Measurements from ENCODE around the gene GORASP2.

Gene GORASP2

GRCh38 chr2:170969872-170970496 lies 40.9 kb downstream of the GORASP2 start (continued):
- TF ChIP-seq ZNF366 (tag by site-specific recombination; conservative IDR thresholded peaks at IDR 0.05), result no peak

DNA sequence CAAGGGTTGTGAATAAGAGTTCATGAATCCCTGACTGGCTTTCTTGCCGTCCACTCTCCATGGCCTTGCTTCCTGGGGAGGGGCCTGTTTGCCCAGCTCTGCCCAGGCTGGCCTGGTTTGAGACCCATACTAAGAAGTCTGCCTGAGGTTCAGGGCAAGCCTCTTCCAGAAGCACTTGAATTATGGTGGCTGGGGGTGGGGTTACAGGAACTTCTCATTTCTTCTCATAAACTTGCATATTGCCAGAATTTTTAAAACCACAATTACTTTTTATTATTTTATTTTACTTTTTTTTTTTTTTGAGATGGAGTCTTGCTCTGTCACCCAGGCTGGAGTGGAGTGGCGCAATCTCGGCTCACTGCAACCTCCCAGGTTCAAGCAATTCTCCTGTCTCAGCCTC lies 42.0 kb downstream of the GORASP2 start:
- CTCF ChIA-PET, result interaction anchor here (0.7 kb wide), 1 partner anchor 287 kb away, joined by 3 read pairs; no protein-coding TSS in a partner anchor
- POLR2A ChIA-PET, result interaction anchor here (2.1 kb wide), 1 partner anchor 42 kb away, joined by 5 read pairs; the partner anchor contains the start of gene GORASP2
- H3K4me3 ChIP-seq (ENCODE audit: low read depth, low read length), result no peak overlapping the region
- H3K4me1 ChIP-seq (ENCODE audit: control insufficient read depth, insufficient read depth, low read length), result no peaks in the 10 kb centered on the region; the same call in 1 of the 2 replicates
- TF ChIP-seq ZNF211 (tag by site-specific recombination; IDR thresholded peaks at IDR 0.05; ENCODE audit: low read depth), result no peak
- no peak for TF ChIP-seq ZNF112 (tag by site-specific recombination; IDR thresholded peaks at IDR 0.05)
- TF ChIP-seq ZSCAN30 (tag by site-specific recombination; IDR thresholded peaks at IDR 0.05), result no peak
- no peak overlapping the region for H3K27ac ChIP-seq (ENCODE audit: extremely low read depth, low read depth, low read length)
- peaks cover 0 to 30% of the 10 kb centered on the region in 2 experiments; a peak in 2 of 3 replicates for H3K36me3 ChIP-seq (ENCODE audit: control insufficient read depth in 2 of 2, insufficient read depth in 1 of 2, low read length in 2 of 2)
- no peaks in the 10 kb centered on the region for H3K9me3 ChIP-seq (ENCODE audit: control insufficient read depth, insufficient read depth, low read depth, low read length)

DNA sequence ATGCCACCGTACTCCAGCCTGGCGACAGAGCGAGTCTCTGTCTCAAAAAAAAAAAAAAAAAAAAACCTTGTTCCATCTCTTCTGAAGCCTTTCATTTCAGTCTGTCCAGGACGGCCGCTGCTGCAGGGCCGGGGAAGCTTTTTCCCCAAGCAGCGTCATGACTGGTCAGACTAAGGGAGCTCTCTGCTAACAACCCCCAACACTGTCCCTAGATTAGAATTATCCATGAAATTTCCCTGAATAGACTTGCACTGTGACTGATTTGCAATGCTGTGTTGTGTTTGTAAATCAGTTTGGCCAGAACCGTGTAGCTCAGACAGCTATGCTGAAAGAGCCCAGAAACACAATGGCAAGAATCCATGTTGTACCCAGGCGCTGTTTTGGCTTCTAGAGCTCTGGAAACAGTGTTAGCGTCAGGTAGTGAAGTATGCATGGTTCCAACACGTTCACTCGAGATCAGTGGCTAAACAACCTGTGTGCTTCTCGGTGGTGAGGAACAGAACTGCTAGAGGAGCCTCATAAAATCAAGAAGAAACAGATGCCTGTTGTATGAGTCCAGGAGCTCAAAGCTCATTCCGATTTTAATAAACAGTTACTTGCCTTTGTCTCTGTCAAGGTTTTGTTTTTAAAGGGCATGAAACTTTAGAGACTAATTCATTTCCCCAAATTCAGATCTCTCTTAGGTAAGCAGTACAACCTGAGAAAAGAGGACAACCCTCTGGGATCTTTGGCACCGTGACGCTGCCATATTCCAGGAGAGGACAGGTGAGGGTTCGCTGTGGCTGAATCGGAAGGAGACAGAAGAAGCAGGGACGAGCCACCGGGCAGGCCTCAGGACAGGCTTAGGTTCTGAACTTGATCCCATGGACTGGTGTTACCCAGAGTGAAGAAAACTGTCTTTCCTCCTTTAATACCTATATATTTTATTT lies 43.5 kb downstream of the GORASP2 start:
- CTCF ChIA-PET, result interaction anchor here (0.6 to 2.6 kb wide), 26 partner anchors 11 to 1105 kb away, joined by 3 to 18 read pairs (median 3); no protein-coding TSS in a partner anchor
- TF ChIP-seq OVOL3 (tag by site-specific recombination; IDR thresholded peaks at IDR 0.05) (no peak), TCF7L2 (IDR thresholded peaks at IDR 0.05; ENCODE audit: borderline replicate concordance, low read depth, low read length) (no peak), ZNF473 (tag by site-specific recombination; IDR thresholded peaks at IDR 0.05) (no peak), SCRT2 (tag by site-specific recombination; IDR thresholded peaks at IDR 0.05) (peak; percentile 35; the same call in 1 of the 2 replicates), ZBTB8A (tag by site-specific recombination; IDR thresholded peaks at IDR 0.05) (no peak), ZNF600 (tag by site-specific recombination; IDR thresholded peaks at IDR 0.05) (peak; percentile 24; the same call in 1 of the 2 replicates), ZNF239 (tag by site-specific recombination; IDR thresholded peaks at IDR 0.05) (no peak), ZNF223 (tag by site-specific recombination; IDR thresholded peaks at IDR 0.05) (no peak), ZNF37A (tag by site-specific recombination; IDR thresholded peaks at IDR 0.05) (no peak), ZNF530 (tag by site-specific recombination; IDR thresholded peaks at IDR 0.05; ENCODE audit: low read depth) (no peak), ZNF654 (tag by site-specific recombination; IDR thresholded peaks at IDR 0.05; ENCODE audit: low read depth) (no peak), OSR2 (tag by site-specific recombination; IDR thresholded peaks at IDR 0.05) (no peak)
- TF ChIP-seq, protein P1, sequence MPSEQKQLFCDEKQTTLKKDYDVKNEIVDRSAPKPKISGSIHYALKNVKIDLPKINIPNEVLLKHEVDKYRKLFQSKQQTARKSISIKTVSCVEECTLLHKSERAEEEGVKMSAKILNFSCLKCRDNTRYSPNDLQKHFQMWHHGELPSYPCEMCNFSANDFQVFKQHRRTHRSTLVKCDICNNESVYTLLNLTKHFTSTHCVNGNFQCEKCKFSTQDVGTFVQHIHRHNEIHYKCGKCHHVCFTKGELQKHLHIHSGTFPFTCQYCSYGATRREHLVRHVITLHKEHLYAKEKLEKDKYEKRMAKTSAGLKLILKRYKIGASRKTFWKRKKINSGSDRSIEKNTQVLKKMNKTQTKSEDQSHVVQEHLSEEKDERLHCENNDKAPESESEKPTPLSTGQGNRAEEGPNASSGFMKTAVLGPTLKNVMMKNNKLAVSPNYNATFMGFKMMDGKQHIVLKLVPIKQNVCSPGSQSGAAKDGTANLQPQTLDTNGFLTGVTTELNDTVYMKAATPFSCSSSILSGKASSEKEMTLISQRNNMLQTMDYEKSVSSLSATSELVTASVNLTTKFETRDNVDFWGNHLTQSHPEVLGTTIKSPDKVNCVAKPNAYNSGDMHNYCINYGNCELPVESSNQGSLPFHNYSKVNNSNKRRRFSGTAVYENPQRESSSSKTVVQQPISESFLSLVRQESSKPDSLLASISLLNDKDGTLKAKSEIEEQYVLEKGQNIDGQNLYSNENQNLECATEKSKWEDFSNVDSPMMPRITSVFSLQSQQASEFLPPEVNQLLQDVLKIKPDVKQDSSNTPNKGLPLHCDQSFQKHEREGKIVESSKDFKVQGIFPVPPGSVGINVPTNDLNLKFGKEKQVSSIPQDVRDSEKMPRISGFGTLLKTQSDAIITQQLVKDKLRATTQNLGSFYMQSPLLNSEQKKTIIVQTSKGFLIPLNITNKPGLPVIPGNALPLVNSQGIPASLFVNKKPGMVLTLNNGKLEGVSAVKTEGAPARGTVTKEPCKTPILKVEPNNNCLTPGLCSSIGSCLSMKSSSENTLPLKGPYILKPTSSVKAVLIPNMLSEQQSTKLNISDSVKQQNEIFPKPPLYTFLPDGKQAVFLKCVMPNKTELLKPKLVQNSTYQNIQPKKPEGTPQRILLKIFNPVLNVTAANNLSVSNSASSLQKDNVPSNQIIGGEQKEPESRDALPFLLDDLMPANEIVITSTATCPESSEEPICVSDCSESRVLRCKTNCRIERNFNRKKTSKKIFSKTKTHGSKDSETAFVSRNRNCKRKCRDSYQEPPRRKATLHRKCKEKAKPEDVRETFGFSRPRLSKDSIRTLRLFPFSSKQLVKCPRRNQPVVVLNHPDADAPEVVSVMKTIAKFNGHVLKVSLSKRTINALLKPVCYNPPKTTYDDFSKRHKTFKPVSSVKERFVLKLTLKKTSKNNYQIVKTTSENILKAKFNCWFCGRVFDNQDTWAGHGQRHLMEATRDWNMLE (tag by site-specific recombination; conservative IDR thresholded peaks at IDR 0.05; ENCODE audit: low read depth), result no peak
- Histone ChIP-seq H3K9me3 (ENCODE audit: control insufficient read depth, insufficient read depth, low read depth, low read length) (no peaks in the 10 kb centered on the region), H3K4me3 (ENCODE audit: low read depth, low read length) (no peak overlapping the region), H3K4me1 (ENCODE audit: control insufficient read depth, insufficient read depth, low read length) (no peaks in the 10 kb centered on the region; the same call in 1 of the 2 replicates), H3K36me3 (ENCODE audit: control insufficient read depth in 2 of 2, insufficient read depth in 1 of 2, low read length in 2 of 2) (peaks cover 0 to 15% of the 10 kb centered on the region in 2 experiments; a peak in 2 of 3 replicates), H3K27ac (ENCODE audit: extremely low read depth, low read depth, low read length) (no peak overlapping the region; the same call in 1 of the 2 replicates)
- POLR2A ChIA-PET, result interaction anchor here (0.5 to 2.1 kb wide), 4 partner anchors 42 to 186 kb away, joined by 3 to 5 read pairs (median 4); partner anchors contain the start of gene GORASP2
